Aorta (tissue), 5 donors: ENCODE measurements around the gene OCSTAMP. TPM values are rescaled to one million over a fixed set of nuclear protein-coding genes. Genes with fewer than 3 reads are reported as not detected.

Experiments
- ATAC-seq: fragments of 200-7000 bp; cut with Tn5 transposase; one replicate; pipeline ENCODE4 v1.9.1; 2022; ENCODE audit warnings: moderate library complexity; ENCODE audit not compliant: low FRiP score
- DNase-seq, 2 donors: peaks; one replicate each; pipeline ENCODE4 v3.0.0-alpha.2; 2020
- H3K27ac ChIP-seq, 2 donors: one replicate each; pipeline ENCODE4 v1.5.1; 2013; ENCODE audit warnings: low read length in 2 of 2, mild to moderate bottlenecking in 2 of 2, moderate library complexity in 2 of 2, control low read depth in 1 of 2, inconsistent platforms in 1 of 2, low read depth in 1 of 2
- H3K27me3 ChIP-seq, 2 donors: one replicate each; pipeline ENCODE4 v1.6.1; 2013; ENCODE audit warnings: control low read depth in 1 of 2, low read length in 1 of 2, mild to moderate bottlenecking in 1 of 2, moderate library complexity in 1 of 2; ENCODE audit not compliant: insufficient read depth in 2 of 2, control insufficient read depth in 1 of 2
- H3K36me3 ChIP-seq, 2 donors: one replicate each; pipeline ENCODE4 v1.6.1; 2013; ENCODE audit warnings: control low read depth in 1 of 2, low read length in 1 of 2, mild to moderate bottlenecking in 1 of 2; ENCODE audit not compliant: insufficient read depth in 2 of 2, control insufficient read depth in 1 of 2
- H3K4me1 ChIP-seq, 2 donors: one replicate each; pipeline ENCODE4 v1.6.1; 2013; ENCODE audit warnings: low read length in 2 of 2, control low read depth in 1 of 2, mild to moderate bottlenecking in 1 of 2, moderate library complexity in 1 of 2; ENCODE audit not compliant: insufficient read depth in 2 of 2, control insufficient read depth in 1 of 2
- H3K4me3 ChIP-seq, 2 donors: one replicate each; pipeline ENCODE4 v1.5.1; 2013; ENCODE audit warnings: low read length in 2 of 2, control low read depth in 1 of 2, mild to moderate bottlenecking in 1 of 2
- H3K9me3 ChIP-seq: one replicate; pipeline ENCODE4 v1.6.1; 2013; ENCODE audit warnings: mild to moderate bottlenecking, low read length; ENCODE audit not compliant: control insufficient read depth
- WGBS, 2 donors: extraction: QIAGEN DNeasy Blood & Tissue Kit; methylation state at CpG; one replicate each; pipeline ENCODE4 v1.1.7; 2013; 5-methylcytosine and 5-hydroxymethylcytosine counted together
- intact Hi-C, 2 donors: fragments of 100-400 bp; cut with DNase I; formaldehyde crosslinking; loops; one replicate each; pipeline versions ENCODE4 v1.14.2 to v1.15.0; 2022
- polyA plus RNA-seq, 2 donors: library from polyadenylated mRNA; stranded (reverse); fragments of 200-250 nt; gene quantifications; one replicate each; pipeline ENCODE4 v1.2.3, GENCODE V29; 2013
- total RNA-seq, 2 donors: library from RNA; stranded (reverse); fragmentation: NEBNext Ultra II Directional; extraction: Animal tissue kit (Norgen Biotek cat#: 25700); gene quantifications; one replicate each; pipeline ENCODE4 v1.2.1, GENCODE V29; 2021
- donor health status: healthy with polysubstance abuse.
- donor health status: Bipolar disorder and iron deficiency.
- donor health status: DM: no; HTN: no; CAD: no.
- donor health status: DM: no; HTN: no; CAD: no.
- donor health status: DM: yes; HTN: yes; CAD: no.

Gene OCSTAMP
- total and polyA plus RNA-seq, 4 donors: not detected

DNA sequence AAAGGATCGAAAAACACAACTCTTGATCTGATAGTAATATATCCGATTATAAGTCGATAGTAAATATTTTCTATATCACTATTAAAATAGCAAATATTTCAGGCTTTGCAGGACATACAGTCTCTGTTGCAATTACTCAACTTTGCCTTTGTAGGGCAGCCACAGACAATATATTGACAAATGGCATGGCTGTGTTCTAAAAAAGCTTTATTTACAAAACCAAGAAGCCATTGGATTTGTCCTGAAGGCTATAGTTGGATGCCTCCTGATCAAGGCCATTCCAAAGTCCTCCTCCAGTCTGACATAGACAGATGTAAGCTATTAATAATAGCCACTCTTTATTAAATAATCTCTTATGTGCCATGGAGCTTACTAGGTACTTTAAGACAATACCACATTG is 5.9 kb downstream of the OCSTAMP start:
- no peak for ATAC-seq
- intact Hi-C loops: no loop called here

GRCh38 chr20:46543959-46544358 is 6.5 kb downstream of the OCSTAMP start:
- ATAC-seq: no peak
- Histone ChIP-seq H3K27ac (no peak overlapping the region), H3K36me3 (no peaks in the 10 kb centered on the region), H3K9me3 (no peaks in the 10 kb centered on the region), H3K4me1 (no peaks in the 10 kb centered on the region), H3K27me3 (peaks cover 0 to 2% of the 10 kb centered on the region in 2 donors), H3K4me3 (no peak overlapping the region)
- WGBS, 2 donors: 53 to 54% methylated on average over 1 of the region's 1 CpG
- intact Hi-C loops: no loop called here
- no peak for DNase-seq

More for the DNA sequence above, 5.9 kb downstream of the OCSTAMP start:
- H3K27ac ChIP-seq: no peak overlapping the region
- H3K9me3 ChIP-seq: no peaks in the 10 kb centered on the region
- peaks cover 0 to 2% of the 10 kb centered on the region in 2 donors for H3K27me3 ChIP-seq
- H3K4me1 ChIP-seq: no peaks in the 10 kb centered on the region
- H3K4me3 ChIP-seq: no peak overlapping the region
- WGBS, 2 donors: 84 to 88% methylated on average over 3 of the region's 3 CpGs
- H3K36me3 ChIP-seq: no peaks in the 10 kb centered on the region
- DNase-seq: no peak

GRCh38 chr20:46543033-46543432 is 7.4 kb downstream of the OCSTAMP start:
- Histone ChIP-seq H3K4me3 (no peak overlapping the region), H3K36me3 (no peaks in the 10 kb centered on the region), H3K27ac (no peak overlapping the region), H3K27me3 (peaks cover 0 to 2% of the 10 kb centered on the region in 2 donors), H3K4me1 (no peaks in the 10 kb centered on the region), H3K9me3 (no peaks in the 10 kb centered on the region)
- WGBS, 2 donors: 77 to 82% methylated on average over 4 of the region's 4 CpGs
- DNase-seq (no peak), ATAC-seq (no peak)
- intact Hi-C loops: no loop called here

DNA sequence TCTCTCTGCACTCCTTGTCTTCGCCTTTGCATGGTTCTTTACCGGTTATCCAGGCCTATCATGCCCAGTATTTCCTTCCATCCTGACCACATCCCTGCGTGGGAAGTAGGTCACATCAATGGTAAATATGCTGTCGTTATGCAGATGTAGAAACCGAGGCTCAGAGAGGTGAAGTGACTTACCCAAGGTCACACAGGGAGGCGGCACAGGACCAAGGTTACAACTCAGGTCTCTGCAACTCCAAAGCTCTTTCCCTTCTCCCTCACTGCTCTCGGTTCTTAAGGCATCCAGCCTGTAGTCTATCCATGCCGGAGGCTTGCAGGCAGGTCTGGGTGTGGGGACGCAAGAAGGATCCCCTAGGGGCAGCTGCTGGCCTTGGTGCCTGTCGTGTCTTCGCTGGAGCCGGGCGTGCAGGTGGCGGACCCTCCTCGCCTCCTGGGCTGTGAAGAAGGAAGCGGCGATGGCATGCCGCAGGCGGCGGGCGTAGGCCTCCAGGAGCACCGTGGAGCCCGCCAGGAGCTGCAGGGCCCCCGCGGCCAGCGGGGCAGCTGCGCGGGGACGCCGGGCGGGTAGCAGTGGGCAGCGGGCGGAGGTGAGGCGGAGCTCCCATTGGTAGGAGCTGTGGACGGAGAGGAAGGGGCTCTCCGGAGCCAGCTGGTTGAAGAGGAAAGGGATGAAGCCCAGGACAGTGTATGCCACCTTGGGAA is 9.1 kb downstream of the OCSTAMP start:
- 57 to 68% methylated on average over 36 of the region's 36 CpGs for WGBS, 2 donors
- H3K27me3 ChIP-seq: peaks cover 0 to 2% of the 10 kb centered on the region in 2 donors

GRCh38 chr20:46539113-46539512 is 11.3 kb downstream of the OCSTAMP start:
- intact Hi-C loops: no loop called here
- peaks cover 0 to 2% of the 10 kb centered on the region in 2 donors for H3K27me3 ChIP-seq
- H3K27ac ChIP-seq: no peak overlapping the region
- no peaks in the 10 kb centered on the region for H3K4me1 ChIP-seq
- H3K9me3 ChIP-seq: no peaks in the 10 kb centered on the region
- DNase-seq: no peak
- no peaks in the 10 kb centered on the region for H3K36me3 ChIP-seq
- H3K4me3 ChIP-seq: no peak overlapping the region
- WGBS, 2 donors: 78 to 88% methylated on average over 2 of the region's 2 CpGs
- ATAC-seq: no peak

More for the DNA sequence above, 9.1 kb downstream of the OCSTAMP start:
- no peaks in the 10 kb centered on the region for H3K36me3 ChIP-seq
- H3K4me3 ChIP-seq: no peak overlapping the region
- no peaks in the 10 kb centered on the region for H3K9me3 ChIP-seq
- ATAC-seq (no peak), DNase-seq (no peak)
- intact Hi-C loops: no loop called here
- H3K4me1 ChIP-seq: no peaks in the 10 kb centered on the region
- no peak overlapping the region for H3K27ac ChIP-seq

DNA sequence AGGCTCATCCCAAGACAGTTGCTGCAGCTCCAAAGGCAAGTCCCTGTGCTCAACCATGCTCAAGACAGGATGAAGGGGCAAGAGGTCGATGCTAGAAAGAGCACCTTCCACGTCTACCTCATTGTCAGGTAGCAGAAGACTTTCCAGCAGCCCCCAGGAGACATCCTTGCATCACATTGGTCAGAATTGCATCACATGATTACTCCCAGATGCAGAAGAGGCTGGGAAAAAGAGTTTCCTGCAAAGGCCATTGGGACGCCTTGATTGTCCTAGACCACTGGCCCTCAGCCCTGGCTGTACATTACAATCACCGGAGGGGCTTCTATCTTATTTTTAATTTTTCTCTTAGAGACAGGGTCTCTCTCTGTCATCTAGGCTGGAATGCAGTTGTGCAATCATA is 19.8 kb downstream of the OCSTAMP start:
- DNase-seq: no peak
- Histone ChIP-seq H3K27ac (no peak overlapping the region), H3K4me1 (no peaks in the 10 kb centered on the region), H3K36me3 (no peaks in the 10 kb centered on the region), H3K9me3 (peaks cover 4% of the 10 kb centered on the region), H3K27me3 (no peaks in the 10 kb centered on the region), H3K4me3 (no peak overlapping the region)
- intact Hi-C loops: no loop called here
- 69% methylated on average over 4 of the region's 4 CpGs for WGBS, 2 donors
- no peak for ATAC-seq

- peaks cover 10% of the 10 kb centered on the region for H3K9me3 ChIP-seq
- no peaks in the 10 kb centered on the region for H3K4me1 ChIP-seq
- H3K4me3 ChIP-seq: no peak overlapping the region
- peaks cover 0 to 2% of the 10 kb centered on the region in 2 donors for H3K27me3 ChIP-seq
- H3K36me3 ChIP-seq: no peaks in the 10 kb centered on the region
- intact Hi-C loops: loop anchor here (5.0 kb wide), 1 partner anchor 158 kb away; no protein-coding TSS in a partner anchor
- no peak overlapping the region for H3K27ac ChIP-seq
- ATAC-seq (no peak), DNase-seq (no peak)
- WGBS, 2 donors: 50 to 52% methylated on average over 2 of the region's 2 CpGs
Observed at GRCh38 chr20:46523696-46524328, 26.6 kb downstream of the OCSTAMP start.

GRCh38 chr20:46523108-46523507 is 27.3 kb downstream of the OCSTAMP start:
- Histone ChIP-seq H3K4me3 (no peak overlapping the region), H3K27ac (no peak overlapping the region), H3K4me1 (no peaks in the 10 kb centered on the region), H3K36me3 (no peaks in the 10 kb centered on the region), H3K27me3 (peaks cover 0 to 2% of the 10 kb centered on the region in 2 donors), H3K9me3 (peaks cover 10% of the 10 kb centered on the region)
- WGBS, 2 donors: 57 to 60% methylated on average over 5 of the region's 5 CpGs
- ATAC-seq: no peak
- DNase-seq: no peak
- intact Hi-C loops: loop anchor here (5.0 kb wide), 1 partner anchor 159 kb away; no protein-coding TSS in a partner anchor
